Measurements from ENCODE around the gene LILRB5.
"Not testable (repeated sequence)": the region's sequence is repeated elsewhere in the genome, so short reads cannot be mapped to it uniquely, and the experiment has no call there.

The LILRB5 gene

DNA sequence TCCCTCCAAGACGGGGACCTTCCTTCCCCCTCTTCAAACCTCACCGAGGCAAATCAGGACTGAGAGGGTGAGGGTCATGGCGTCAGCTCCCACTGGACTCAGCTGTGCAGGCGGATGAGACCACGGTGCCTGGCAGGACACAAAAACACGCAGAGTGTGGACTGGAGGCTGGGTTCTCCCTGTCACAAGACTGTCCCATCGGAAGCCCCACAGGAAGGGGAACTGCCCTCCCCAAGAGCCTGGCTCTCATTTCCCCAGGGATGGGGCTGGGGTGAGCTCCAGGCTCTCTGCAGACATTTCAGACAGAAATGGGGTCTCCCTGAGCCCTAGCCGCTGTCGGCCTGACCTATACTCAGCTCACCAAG, at the start of gene LILRB5:
TSS of gene LILRB5 (minus strand) at position 158 of the 365 bp plus-strand sequence. CDS start at position 78, 80 bp downstream.
- Histone ChIP-seq H3K9me3 (ENCODE audit: control insufficient read depth, insufficient read depth, low read depth, low read length) (no peaks in the 10 kb centered on the region), H3K4me3 (ENCODE audit: low read depth, low read length) (no peak within 1 kb of the TSS), H3K27ac (ENCODE audit: low read depth, low read length) (no peak within 1 kb of the TSS), H3K27me3 (ENCODE audit: control insufficient read depth, insufficient read depth, low read length) (peaks cover 23% of the 10 kb centered on the region), H3K4me1 (ENCODE audit: control insufficient read depth, insufficient read depth, low read length) (peaks cover 15% of the 10 kb centered on the region), H3K36me3 (ENCODE audit: control insufficient read depth, insufficient read depth, low read length) (no peaks in the 10 kb centered on the region), H3K9ac (ENCODE audit: low read length) (no peak within 1 kb of the TSS)

- H3K9ac ChIP-seq (ENCODE audit: low read length) = no peak overlapping the region
- no peaks in the 10 kb centered on the region for H3K36me3 ChIP-seq (ENCODE audit: control insufficient read depth, insufficient read depth, low read length)
- H3K4me1 ChIP-seq (ENCODE audit: control insufficient read depth, insufficient read depth, low read length) = no peaks in the 10 kb centered on the region
- no peak overlapping the region for H3K4me3 ChIP-seq (ENCODE audit: low read depth, low read length)
- H3K27ac ChIP-seq (ENCODE audit: low read depth, low read length) = no peak overlapping the region
- no peaks in the 10 kb centered on the region for H3K9me3 ChIP-seq (ENCODE audit: control insufficient read depth, insufficient read depth, low read depth, low read length)
- H3K27me3 ChIP-seq (ENCODE audit: control insufficient read depth, insufficient read depth, low read length) = peaks cover 19% of the 10 kb centered on the region
Observed at GRCh38 chr19:54305141-54305540, 48.1 kb upstream of the LILRB5 start.

GRCh38 chr19:54302257-54302656, 45.2 kb upstream of the LILRB5 start:
- no peak overlapping the region for H3K9ac ChIP-seq (ENCODE audit: low read length)
- no peaks in the 10 kb centered on the region for H3K4me1 ChIP-seq (ENCODE audit: control insufficient read depth, insufficient read depth, low read length)
- no peak overlapping the region for H3K4me3 ChIP-seq (ENCODE audit: low read depth, low read length)
- H3K9me3 ChIP-seq (ENCODE audit: control insufficient read depth, insufficient read depth, low read depth, low read length) = no peaks in the 10 kb centered on the region
- H3K36me3 ChIP-seq (ENCODE audit: control insufficient read depth, insufficient read depth, low read length) = no peaks in the 10 kb centered on the region
- peaks cover 41% of the 10 kb centered on the region for H3K27me3 ChIP-seq (ENCODE audit: control insufficient read depth, insufficient read depth, low read length)
- H3K27ac ChIP-seq (ENCODE audit: low read depth, low read length) = no peak overlapping the region

DNA sequence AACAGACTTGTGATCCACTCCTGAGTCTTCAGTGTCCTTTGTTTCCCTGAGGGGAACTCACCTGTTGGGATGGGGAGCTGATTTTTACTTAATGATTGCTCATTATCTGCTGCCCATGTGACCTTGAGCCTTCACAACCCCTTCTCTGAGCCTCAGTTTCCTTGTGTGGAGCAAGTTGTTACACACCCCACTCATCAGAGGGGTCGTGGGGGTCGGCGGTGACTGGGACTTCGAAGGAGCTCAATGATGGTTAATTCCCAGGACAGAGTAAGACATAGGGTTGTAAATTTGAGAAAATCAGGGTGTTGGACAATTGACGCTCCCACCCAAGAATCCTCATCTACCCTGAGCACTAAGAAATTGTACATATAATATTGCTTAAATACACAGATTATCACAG, 42.4 kb upstream of the LILRB5 start:
- Histone ChIP-seq H3K4me1 (ENCODE audit: control insufficient read depth, insufficient read depth, low read length) (no peaks in the 10 kb centered on the region), H3K9me3 (ENCODE audit: control insufficient read depth, insufficient read depth, low read depth, low read length) (no peaks in the 10 kb centered on the region), H3K9ac (ENCODE audit: low read length) (no peak overlapping the region), H3K4me3 (ENCODE audit: low read depth, low read length) (no peak overlapping the region), H3K36me3 (ENCODE audit: control insufficient read depth, insufficient read depth, low read length) (no peaks in the 10 kb centered on the region), H3K27ac (ENCODE audit: low read depth, low read length) (no peak overlapping the region), H3K27me3 (ENCODE audit: control insufficient read depth, insufficient read depth, low read length) (peaks cover 37% of the 10 kb centered on the region)

DNA sequence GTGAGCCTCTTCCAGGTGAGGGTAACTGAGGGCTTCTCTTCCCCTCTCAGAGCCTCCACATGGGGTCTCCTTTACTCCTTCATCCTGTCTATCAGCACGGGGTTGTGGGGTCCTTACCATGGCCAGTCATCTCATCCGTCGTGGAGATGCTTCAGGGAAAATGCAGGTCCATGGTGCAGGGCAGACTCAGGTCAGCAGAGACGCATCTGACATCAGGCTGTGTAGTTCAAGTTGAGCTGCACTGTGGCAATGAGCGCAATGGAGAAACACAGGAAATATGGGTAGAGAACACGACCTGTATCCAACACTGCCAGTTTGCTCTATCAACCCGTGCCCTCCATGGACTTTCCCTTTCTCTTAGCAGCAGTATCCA, 42.0 kb upstream of the LILRB5 start:
- no peaks in the 10 kb centered on the region for H3K36me3 ChIP-seq (ENCODE audit: control insufficient read depth, insufficient read depth, low read length)
- no peaks in the 10 kb centered on the region for H3K4me1 ChIP-seq (ENCODE audit: control insufficient read depth, insufficient read depth, low read length)
- no peak overlapping the region for H3K4me3 ChIP-seq (ENCODE audit: low read depth, low read length)
- no peaks in the 10 kb centered on the region for H3K9me3 ChIP-seq (ENCODE audit: control insufficient read depth, insufficient read depth, low read depth, low read length)
- H3K9ac ChIP-seq (ENCODE audit: low read length) = no peak overlapping the region
- peaks cover 41% of the 10 kb centered on the region for H3K27me3 ChIP-seq (ENCODE audit: control insufficient read depth, insufficient read depth, low read length)
- H3K27ac ChIP-seq (ENCODE audit: low read depth, low read length) = no peak overlapping the region

DNA sequence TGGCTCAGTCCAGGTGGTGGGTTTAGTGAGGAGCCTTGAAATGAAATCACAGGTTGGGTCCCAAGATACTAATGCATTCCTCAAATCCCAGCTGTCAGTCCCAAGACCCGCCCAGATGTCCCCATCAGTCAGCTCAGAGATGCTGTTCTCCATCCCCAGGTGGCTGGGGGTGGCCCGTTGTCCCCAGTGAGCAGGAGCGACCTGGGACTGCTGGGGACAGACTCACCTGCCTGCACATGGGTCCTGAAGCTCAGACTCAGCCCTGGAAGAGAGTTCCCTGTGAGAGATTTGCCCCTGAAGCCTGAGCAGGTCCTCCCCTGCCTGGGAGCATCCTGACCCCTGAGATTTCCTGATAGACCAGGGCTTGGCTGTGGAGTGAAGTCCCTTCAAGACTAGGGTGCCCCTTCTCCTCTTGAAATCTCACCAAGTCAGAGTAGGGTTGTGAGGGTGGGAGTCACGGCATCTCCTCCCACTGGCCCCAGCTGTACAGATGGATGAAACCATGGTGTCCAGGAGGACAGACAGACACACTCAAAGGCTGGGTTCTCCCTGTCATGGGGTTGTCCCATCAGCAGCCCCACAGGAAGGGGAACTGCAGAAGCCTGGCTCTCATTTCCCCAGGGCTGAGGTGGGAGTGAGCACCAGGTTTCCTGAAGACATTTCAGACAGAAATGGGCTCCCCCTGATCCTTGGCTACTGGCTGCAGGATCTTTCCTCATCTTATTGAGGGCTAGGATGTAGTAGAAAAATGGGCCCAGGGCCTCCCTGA, 41.5 kb upstream of the LILRB5 start:
- H3K4me3 ChIP-seq (ENCODE audit: low read depth, low read length) = no peak overlapping the region
- no peak overlapping the region for H3K27ac ChIP-seq (ENCODE audit: low read depth, low read length)
- no peak overlapping the region for H3K9ac ChIP-seq (ENCODE audit: low read length)
- H3K4me1 ChIP-seq (ENCODE audit: control insufficient read depth, insufficient read depth, low read length) = no peaks in the 10 kb centered on the region
- H3K36me3 ChIP-seq (ENCODE audit: control insufficient read depth, insufficient read depth, low read length) = no peaks in the 10 kb centered on the region
- peaks cover 47% of the 10 kb centered on the region for H3K27me3 ChIP-seq (ENCODE audit: control insufficient read depth, insufficient read depth, low read length)
- H3K9me3 ChIP-seq (ENCODE audit: control insufficient read depth, insufficient read depth, low read depth, low read length) = no peaks in the 10 kb centered on the region

DNA sequence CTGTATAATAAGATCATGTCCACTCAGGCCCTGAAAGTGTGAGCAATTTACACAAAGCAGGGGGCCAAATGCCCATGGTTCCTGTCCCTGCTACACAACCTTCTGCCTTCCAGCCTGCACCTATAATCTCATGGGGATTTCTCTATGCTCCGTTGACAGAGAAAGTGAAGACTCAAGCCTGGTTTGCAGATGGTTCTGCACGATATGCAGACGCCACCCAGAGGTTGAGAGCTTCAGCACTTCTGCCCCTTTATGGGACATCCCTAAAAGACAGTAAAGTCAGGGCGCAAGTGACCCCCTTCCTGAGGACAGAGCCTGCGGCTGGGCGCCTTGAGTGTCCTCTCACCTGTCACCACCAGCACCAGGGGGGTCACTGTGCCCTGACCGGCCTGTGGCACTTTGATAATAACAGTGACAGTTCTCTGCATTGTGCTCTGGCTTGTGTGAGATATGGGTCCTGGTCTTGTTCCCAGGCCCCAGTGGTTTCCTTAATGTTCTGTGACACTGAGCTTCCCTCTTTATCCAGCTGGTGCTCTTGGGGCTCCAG, 40.8 kb upstream of the LILRB5 start:
- no peaks in the 10 kb centered on the region for H3K4me1 ChIP-seq (ENCODE audit: control insufficient read depth, insufficient read depth, low read length)
- H3K9ac ChIP-seq (ENCODE audit: low read length) = no peak overlapping the region
- H3K27ac ChIP-seq (ENCODE audit: low read depth, low read length) = no peak overlapping the region
- H3K27me3 ChIP-seq (ENCODE audit: control insufficient read depth, insufficient read depth, low read length) = peaks cover 54% of the 10 kb centered on the region
- H3K9me3 ChIP-seq (ENCODE audit: control insufficient read depth, insufficient read depth, low read depth, low read length) = no peaks in the 10 kb centered on the region
- H3K4me3 ChIP-seq (ENCODE audit: low read depth, low read length) = no peak overlapping the region
- no peaks in the 10 kb centered on the region for H3K36me3 ChIP-seq (ENCODE audit: control insufficient read depth, insufficient read depth, low read length)

- Histone ChIP-seq H3K36me3 (ENCODE audit: control insufficient read depth, insufficient read depth, low read length) (no peaks in the 10 kb centered on the region), H3K9ac (ENCODE audit: low read length) (no peak overlapping the region), H3K4me3 (ENCODE audit: low read depth, low read length) (no peak overlapping the region), H3K9me3 (ENCODE audit: control insufficient read depth, insufficient read depth, low read depth, low read length) (no peaks in the 10 kb centered on the region), H3K4me1 (ENCODE audit: control insufficient read depth, insufficient read depth, low read length) (no peaks in the 10 kb centered on the region), H3K27me3 (ENCODE audit: control insufficient read depth, insufficient read depth, low read length) (peaks cover 41% of the 10 kb centered on the region), H3K27ac (ENCODE audit: low read depth, low read length) (no peak overlapping the region)
Observed at GRCh38 chr19:54294539-54294938, 37.5 kb upstream of the LILRB5 start.

DNA sequence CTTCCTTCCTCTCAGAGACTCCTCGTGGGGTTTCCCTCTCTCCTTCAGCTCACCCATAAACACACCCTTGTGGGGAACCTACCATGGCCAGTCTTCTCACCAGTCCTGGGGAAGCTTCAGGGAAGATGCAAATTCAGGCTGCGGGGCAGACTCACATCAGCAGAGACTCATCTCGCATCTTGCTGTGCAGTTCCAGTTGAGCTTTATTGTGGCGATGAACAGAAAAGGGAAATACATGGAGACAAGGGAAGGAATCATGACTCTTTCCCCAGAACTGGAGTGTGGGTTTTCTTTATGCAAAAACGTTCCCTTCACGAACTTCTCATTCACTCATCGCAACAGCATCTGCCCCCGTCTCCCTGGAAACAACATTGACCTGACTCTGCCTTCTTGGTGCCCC, 32.1 kb upstream of the LILRB5 start:
- not testable (repeated sequence) for H3K27ac ChIP-seq (ENCODE audit: low read depth, low read length); H3K4me1 ChIP-seq (ENCODE audit: control insufficient read depth, insufficient read depth, low read length); H3K4me3 ChIP-seq (ENCODE audit: low read depth, low read length); H3K36me3 ChIP-seq (ENCODE audit: control insufficient read depth, insufficient read depth, low read length); H3K9me3 ChIP-seq (ENCODE audit: control insufficient read depth, insufficient read depth, low read depth, low read length); H3K9ac ChIP-seq (ENCODE audit: low read length)
- peaks cover 18% of the 10 kb centered on the region for H3K27me3 ChIP-seq (ENCODE audit: control insufficient read depth, insufficient read depth, low read length)

DNA sequence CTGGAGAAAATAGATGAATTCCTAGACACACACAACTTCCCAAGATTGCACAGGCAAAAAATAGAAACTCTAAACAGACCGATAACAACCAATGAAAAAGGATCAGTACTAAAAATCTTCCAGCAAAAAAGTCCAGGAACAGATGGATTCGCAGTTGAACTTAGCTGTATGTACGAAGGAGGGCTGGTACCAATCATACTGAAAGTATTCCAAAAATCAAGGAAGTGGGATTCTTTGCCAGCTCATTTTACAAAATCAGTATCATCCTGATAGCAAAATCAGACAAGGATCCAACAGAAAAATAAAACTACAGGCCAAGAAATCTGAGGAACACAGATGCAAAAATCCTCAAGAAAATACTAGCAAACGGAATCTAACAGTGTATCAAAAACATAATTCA, 30.4 kb upstream of the LILRB5 start:
- no peaks in the 10 kb centered on the region for H3K36me3 ChIP-seq (ENCODE audit: control insufficient read depth, insufficient read depth, low read length)
- no peak overlapping the region for H3K27ac ChIP-seq (ENCODE audit: low read depth, low read length)
- no peak overlapping the region for H3K4me3 ChIP-seq (ENCODE audit: low read depth, low read length)
- H3K27me3 ChIP-seq (ENCODE audit: control insufficient read depth, insufficient read depth, low read length) = peaks cover 4% of the 10 kb centered on the region; the same call in 1 of the 2 replicates
- no peaks in the 10 kb centered on the region for H3K4me1 ChIP-seq (ENCODE audit: control insufficient read depth, insufficient read depth, low read length)
- H3K9me3 ChIP-seq (ENCODE audit: control insufficient read depth, insufficient read depth, low read depth, low read length) = no peaks in the 10 kb centered on the region
- H3K9ac ChIP-seq (ENCODE audit: low read length) = no peak overlapping the region

GRCh38 chr19:54286283-54286682, 29.2 kb upstream of the LILRB5 start:
- not testable (repeated sequence) for H3K4me1 ChIP-seq (ENCODE audit: control insufficient read depth, insufficient read depth, low read length); H3K36me3 ChIP-seq (ENCODE audit: control insufficient read depth, insufficient read depth, low read length); H3K27ac ChIP-seq (ENCODE audit: low read depth, low read length); H3K4me3 ChIP-seq (ENCODE audit: low read depth, low read length); H3K9me3 ChIP-seq (ENCODE audit: control insufficient read depth, insufficient read depth, low read depth, low read length); H3K27me3 ChIP-seq (ENCODE audit: control insufficient read depth, insufficient read depth, low read length); H3K9ac ChIP-seq (ENCODE audit: low read length)
